ENCODE results near the gene FOXN1.

The FOXN1 gene

DNA sequence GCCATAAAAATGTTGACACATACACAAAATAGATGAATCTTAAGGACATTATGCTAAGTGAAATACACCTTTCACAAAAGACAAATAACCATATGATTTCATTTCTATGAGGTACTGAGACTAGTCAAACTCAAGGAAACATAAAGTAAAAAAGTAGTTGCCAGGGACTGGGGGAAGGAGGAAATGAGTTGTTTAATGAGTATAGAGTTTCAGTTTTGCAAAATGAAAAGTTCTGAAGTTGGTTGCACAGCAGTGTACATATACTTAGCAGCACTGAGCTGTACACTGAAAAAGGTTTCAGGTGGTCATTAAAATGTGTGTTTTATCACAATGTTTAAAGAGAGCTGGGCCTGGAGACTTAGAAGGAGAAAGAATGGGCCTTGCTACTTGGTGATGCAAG lies 37.4 kb upstream of the FOXN1 start:
- H3K4me3 ChIP-seq (ENCODE audit: low read depth, low read length): no peak overlapping the region
- TF ChIP-seq, protein P1, sequence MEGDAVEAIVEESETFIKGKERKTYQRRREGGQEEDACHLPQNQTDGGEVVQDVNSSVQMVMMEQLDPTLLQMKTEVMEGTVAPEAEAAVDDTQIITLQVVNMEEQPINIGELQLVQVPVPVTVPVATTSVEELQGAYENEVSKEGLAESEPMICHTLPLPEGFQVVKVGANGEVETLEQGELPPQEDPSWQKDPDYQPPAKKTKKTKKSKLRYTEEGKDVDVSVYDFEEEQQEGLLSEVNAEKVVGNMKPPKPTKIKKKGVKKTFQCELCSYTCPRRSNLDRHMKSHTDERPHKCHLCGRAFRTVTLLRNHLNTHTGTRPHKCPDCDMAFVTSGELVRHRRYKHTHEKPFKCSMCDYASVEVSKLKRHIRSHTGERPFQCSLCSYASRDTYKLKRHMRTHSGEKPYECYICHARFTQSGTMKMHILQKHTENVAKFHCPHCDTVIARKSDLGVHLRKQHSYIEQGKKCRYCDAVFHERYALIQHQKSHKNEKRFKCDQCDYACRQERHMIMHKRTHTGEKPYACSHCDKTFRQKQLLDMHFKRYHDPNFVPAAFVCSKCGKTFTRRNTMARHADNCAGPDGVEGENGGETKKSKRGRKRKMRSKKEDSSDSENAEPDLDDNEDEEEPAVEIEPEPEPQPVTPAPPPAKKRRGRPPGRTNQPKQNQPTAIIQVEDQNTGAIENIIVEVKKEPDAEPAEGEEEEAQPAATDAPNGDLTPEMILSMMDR (IDR thresholded peaks at IDR 0.05; ENCODE audit: control insufficient read depth, extremely low read depth, insufficient read depth): no peak
- DNase-seq (ENCODE audit: low read depth): no peak

DNA sequence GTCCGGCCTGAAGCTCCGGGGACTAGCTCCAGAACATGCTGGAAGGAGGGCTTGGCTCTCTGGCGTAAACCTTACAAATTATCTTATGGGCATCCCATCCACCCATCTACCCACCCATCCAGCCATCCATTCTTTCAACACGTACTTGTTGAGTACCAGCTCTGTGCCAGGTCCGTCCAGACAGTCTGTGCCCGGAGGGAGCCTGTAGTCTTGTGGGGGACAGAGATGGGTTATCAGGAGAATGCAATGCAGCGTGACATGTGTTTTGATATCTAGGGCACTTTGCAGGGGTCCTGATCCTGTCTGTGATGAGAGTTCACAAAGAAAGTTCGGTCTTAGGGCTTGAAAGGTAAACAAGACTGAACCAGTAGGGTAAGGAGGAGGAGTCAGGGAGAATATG lies 36.8 kb upstream of the FOXN1 start:
- TF ChIP-seq, protein P1 (IDR thresholded peaks at IDR 0.05; ENCODE audit: control insufficient read depth, extremely low read depth, insufficient read depth): no peak
- no peak overlapping the region for H3K4me3 ChIP-seq (ENCODE audit: low read depth, low read length)
- no peak for DNase-seq (ENCODE audit: low read depth)

DNA sequence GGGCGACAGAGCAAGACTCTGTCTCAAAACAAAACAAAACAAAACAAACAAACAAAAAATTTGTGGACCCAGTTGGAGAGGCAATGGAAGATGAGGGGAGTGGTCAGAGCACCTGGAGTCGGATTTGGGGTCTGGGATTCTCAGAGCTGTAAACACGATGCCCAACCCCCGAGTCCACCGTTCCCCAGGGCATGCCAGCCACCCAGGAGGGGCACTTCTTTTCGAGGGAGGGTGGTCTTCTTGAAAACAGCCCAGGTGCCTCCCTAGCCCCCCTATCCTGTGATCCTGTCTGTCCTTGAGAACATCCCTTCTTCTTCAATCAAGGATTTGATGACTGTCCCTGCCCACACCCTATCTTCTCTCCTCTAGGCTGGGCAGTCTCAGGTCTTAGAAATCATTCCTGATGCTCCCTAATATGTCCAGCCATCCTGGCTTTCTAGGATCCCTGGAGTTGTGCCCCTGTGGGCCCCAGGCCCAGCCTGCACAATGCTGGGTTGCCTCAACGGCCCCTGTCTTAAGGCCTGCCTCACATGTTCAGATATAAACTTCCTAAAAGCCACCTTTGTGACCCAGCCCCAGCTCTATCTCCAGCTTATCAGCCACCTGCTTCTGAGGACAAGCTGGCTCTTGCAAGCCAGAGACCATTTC lies 35.8 kb upstream of the FOXN1 start:
- H3K4me3 ChIP-seq (ENCODE audit: low read depth, low read length): no peak overlapping the region
- DNase-seq (ENCODE audit: low read depth): no peak
- TF ChIP-seq, protein P1 (IDR thresholded peaks at IDR 0.05; ENCODE audit: control insufficient read depth, extremely low read depth, insufficient read depth): no peak

DNA sequence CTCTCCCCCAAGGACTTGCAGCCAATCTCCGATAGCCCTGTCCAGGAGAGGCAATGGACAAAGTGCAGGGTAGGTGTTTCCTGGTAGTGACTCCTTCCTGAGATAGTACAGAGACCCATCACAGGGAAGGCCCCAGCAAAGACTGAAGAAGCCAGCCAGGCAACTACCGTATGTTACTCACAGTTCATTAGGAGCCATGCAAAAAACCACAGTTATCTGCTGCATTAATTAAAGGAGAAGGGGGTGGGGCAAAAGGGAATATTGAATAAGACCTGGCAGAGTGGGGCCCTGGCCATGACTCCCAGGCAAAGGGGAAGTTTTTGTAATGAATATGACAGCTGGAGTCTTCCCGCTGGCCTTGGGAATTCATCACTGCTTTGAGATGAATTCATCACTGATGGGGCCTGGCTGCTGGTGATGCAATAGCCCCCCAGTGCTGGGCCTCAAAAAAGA lies 35.2 kb upstream of the FOXN1 start:
- H3K4me3 ChIP-seq (ENCODE audit: low read depth, low read length): no peak overlapping the region
- TF ChIP-seq, protein P1 (IDR thresholded peaks at IDR 0.05; ENCODE audit: control insufficient read depth, extremely low read depth, insufficient read depth): no peak
- no peak for DNase-seq (ENCODE audit: low read depth)

DNA sequence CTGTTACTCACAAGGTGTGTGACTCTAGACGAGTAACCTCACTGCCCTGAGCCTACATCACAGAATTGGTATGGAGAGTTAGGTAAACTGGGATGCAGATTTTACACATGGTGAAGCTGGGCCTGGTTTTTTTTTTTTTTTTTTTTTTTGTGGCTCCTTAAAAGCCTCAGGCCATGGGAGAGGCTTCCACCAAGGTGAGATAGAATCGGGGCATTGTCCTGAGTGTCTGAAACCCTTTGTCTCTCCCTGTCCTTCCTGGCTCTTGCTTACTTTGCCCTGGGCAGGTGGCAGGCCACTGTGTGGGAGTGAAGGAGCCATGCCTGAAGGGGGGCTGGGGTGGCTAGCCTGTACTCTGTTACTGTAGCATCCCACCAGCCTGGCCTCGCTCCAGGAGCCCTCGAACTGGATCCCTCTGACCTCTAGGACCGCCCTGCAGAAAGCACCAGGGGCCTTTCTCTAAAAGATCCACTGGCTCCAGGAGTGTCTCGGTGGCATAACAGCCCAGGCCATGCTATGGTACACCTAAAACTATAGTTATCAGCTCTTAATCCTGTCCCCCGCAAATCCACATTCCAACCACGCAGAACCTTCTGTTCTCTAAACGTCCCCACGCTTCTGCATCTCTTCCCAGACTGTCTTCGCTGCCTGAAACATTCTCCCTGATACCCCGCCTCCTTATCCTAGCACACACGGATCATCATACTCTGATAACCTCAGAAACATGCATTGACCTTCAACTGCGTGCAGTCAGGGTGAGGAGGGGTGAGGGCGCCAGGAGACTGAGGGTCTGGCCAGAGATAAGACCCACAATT lies 34.4 kb upstream of the FOXN1 start:
- TF ChIP-seq, protein P1 (IDR thresholded peaks at IDR 0.05; ENCODE audit: control insufficient read depth, extremely low read depth, insufficient read depth): no peak

DNA sequence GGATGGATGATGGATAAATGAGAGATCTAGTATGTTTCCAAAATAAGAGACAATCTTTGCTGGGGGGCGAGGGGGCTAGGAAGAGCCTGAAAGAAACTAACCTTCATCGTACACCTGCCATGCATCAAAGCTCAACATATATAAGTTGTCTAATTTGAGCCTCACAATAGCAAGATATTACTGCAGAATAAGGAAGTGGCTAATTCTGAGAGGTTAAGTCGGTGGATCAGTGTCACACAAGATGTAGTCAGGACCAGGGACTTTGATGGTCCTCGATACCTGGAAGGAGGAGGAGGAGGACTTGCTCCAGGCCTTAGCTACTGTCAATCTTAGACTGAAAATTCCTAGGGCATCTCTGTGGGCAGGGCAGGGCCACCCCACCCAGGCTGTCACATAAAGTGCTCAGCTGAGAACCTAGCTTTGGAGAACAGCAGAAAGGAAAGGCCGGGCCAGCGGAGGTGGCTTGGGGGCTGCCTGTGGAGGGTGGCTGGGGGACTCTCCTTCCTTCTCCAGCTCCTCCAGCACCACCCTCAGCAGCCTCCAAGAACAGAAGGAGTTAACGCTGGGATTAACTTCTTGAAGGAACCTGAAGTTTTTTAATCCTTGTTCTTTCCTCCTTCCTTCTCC lies 33.2 kb upstream of the FOXN1 start:
- H3K4me3 ChIP-seq (ENCODE audit: low read depth, low read length): no peak overlapping the region
- TF ChIP-seq, protein P1 (IDR thresholded peaks at IDR 0.05; ENCODE audit: control insufficient read depth, extremely low read depth, insufficient read depth): no peak
- DNase-seq (ENCODE audit: low read depth): no peak

More for the DNA sequence above, 34.4 kb upstream of the FOXN1 start:
- no peak for DNase-seq (ENCODE audit: low read depth)
- H3K4me3 ChIP-seq (ENCODE audit: low read depth, low read length): no peak overlapping the region

Measured in LNCaP clone FGC (cell line).